OCI-LY1 (cell line): ENCODE measurements around the gene CYTH2.

Experiments used
- CTCF ChIP-seq: fragments of 200-600 bp; sonication (generic), shearing (Covaris generic); IDR thresholded peaks from 2 replicates; pipeline ENCODE4 v1.5.1; 2017; ENCODE audit warnings: mild to moderate bottlenecking, antibody characterized with exemption, low read length, moderate library complexity, mixed read lengths
- EZH2 ChIP-seq: fragments of 200-600 bp; sonication (generic), shearing (Covaris generic); IDR thresholded peaks from 2 replicates; pipeline ENCODE4 v1.8.0; 2017; ENCODE audit warnings: borderline replicate concordance, mixed run types, mild to moderate bottlenecking, antibody characterized with exemption, low read length, moderate library complexity, mixed read lengths

GRCh38 chr19:48446579-48446978, 22.6 kb upstream of the CYTH2 start:
- 0 out of 2 replicates have a peak, but pooled peaks have one; percentile 2 for TF ChIP-seq CTCF
- no peak for TF ChIP-seq EZH2
